Fibroblast of lung (primary cell): Measurements from ENCODE around the gene CFAP61.

Experiments used
- EZH2 ChIP-seq: IDR thresholded peaks from 2 replicates; pipeline ENCODE4 v1.5.1; 2012; ENCODE audit warnings: low read length, control low read depth, mild to moderate bottlenecking; ENCODE audit errors: missing control alignments
- TF ChIP-seq, protein P1 (sequence below), 2 donors: IDR thresholded peaks in 1 of 2; conservative IDR thresholded peaks in 1 of 2; 1 replicate in 1 of 2; 2 replicates in 1 of 2; pipeline ENCODE4 v1.5.1; 2011 to 2012; ENCODE audit warnings: low read length in 2 of 2, control low read depth in 1 of 2, inconsistent platforms in 1 of 2, low read depth in 1 of 2, mild to moderate bottlenecking in 1 of 2

DNA sequence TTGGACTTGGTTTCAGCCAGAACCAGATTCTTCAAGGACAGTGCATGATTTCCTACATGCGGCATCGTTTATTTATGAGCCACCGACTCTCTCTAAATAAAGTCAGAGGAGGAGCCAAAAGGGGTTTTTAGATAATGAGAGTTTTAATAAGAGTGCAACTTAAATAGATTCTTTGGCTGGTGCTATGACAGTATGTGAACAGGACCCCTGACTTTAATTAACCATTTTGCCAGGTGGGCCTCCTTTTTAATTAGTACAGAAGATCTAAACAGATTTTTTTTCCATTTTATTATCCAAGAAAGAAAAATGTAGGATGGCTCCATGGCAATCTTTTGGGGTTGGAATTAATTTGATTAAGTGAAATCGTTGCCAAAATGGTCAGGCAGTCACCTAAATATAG is 240.8 kb downstream of the CFAP61 start:
- TF ChIP-seq, protein P1, sequence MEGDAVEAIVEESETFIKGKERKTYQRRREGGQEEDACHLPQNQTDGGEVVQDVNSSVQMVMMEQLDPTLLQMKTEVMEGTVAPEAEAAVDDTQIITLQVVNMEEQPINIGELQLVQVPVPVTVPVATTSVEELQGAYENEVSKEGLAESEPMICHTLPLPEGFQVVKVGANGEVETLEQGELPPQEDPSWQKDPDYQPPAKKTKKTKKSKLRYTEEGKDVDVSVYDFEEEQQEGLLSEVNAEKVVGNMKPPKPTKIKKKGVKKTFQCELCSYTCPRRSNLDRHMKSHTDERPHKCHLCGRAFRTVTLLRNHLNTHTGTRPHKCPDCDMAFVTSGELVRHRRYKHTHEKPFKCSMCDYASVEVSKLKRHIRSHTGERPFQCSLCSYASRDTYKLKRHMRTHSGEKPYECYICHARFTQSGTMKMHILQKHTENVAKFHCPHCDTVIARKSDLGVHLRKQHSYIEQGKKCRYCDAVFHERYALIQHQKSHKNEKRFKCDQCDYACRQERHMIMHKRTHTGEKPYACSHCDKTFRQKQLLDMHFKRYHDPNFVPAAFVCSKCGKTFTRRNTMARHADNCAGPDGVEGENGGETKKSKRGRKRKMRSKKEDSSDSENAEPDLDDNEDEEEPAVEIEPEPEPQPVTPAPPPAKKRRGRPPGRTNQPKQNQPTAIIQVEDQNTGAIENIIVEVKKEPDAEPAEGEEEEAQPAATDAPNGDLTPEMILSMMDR (conservative IDR thresholded peaks at IDR 0.05 in 1 of 2, IDR thresholded peaks at IDR 0.05 in 1 of 2; ENCODE audit: low read depth in 1 of 2, low read length in 2 of 2): no peak
- no peak for TF ChIP-seq EZH2
